ENCODE data around the gene CCDC88C.
"Not testable (repeated sequence)": the region's sequence is repeated elsewhere in the genome, so short reads cannot be mapped to it uniquely, and the experiment has no call there.

The CCDC88C gene

GRCh38 chr14:91409928-91410718 is 7.5 kb downstream of the CCDC88C start:
- Histone ChIP-seq H2BK12ac (ENCODE audit: low read length) (no peak overlapping the region), H3K18ac (ENCODE audit: low read length) (no peak overlapping the region), H3K14ac (ENCODE audit: low read length) (no peak overlapping the region), H4K91ac (ENCODE audit: low read depth, low read length, poor library complexity) (no peak overlapping the region), H3K9ac (ENCODE audit: low read depth, low read length, poor library complexity) (no peak overlapping the region), H3K4me2 (ENCODE audit: insufficient read depth, low read length, poor library complexity, severe bottlenecking) (no peak overlapping the region), H2AK5ac (ENCODE audit: low read depth, low read length) (no peak overlapping the region), H3K27me3 (ENCODE audit: control insufficient read depth in 3 of 3, insufficient read depth in 3 of 3, low read depth in 1 of 3, low read length in 3 of 3) (no peaks in the 10 kb centered on the region), H3K4me1 (ENCODE audit: control insufficient read depth in 2 of 2, insufficient read depth in 1 of 2, low read depth in 1 of 2, low read length in 2 of 2) (peaks cover 22 to 27% of the 10 kb centered on the region in 2 donors), H2AFZ (ENCODE audit: low read length) (no peak overlapping the region), H4K8ac (ENCODE audit: low read depth, low read length) (no peak overlapping the region), H2BK120ac (ENCODE audit: low read depth, low read length) (no peak overlapping the region), H3K4me3 (ENCODE audit: low read length in 2 of 2) (no peak overlapping the region), H3K4ac (ENCODE audit: low read length) (no peak overlapping the region), H3K9me3 (replicated peaks in 1 of 2; ENCODE audit: control insufficient read depth in 2 of 2, insufficient read depth in 1 of 2, low read depth in 1 of 2, low read length in 2 of 2) (no peaks in the 10 kb centered on the region), H3K79me1 (ENCODE audit: low read depth, low read length) (peaks cover 7% of the 10 kb centered on the region), H3K27ac (replicated peaks; ENCODE audit: low read length) (no peak overlapping the region), H3K36me3 (replicated peaks in 1 of 2; ENCODE audit: control insufficient read depth in 2 of 2, insufficient read depth in 2 of 2, low read length in 2 of 2) (peaks cover 18 to 52% of the 10 kb centered on the region in 2 donors), H3K23ac (ENCODE audit: low read depth, low read length, poor library complexity) (no peak overlapping the region), H2BK5ac (ENCODE audit: low read length) (no peak overlapping the region), H2BK15ac (ENCODE audit: low read length) (no peak overlapping the region)
- WGBS, 2 donors (ENCODE audit: extremely low coverage in 2 of 2, insufficient read length in 2 of 2, insufficient replicate concordance in 1 of 2), result no CpG with 5 or more reads among the region's 8 CpGs
- no peak for DNase-seq (ENCODE audit: low spot score)

GRCh38 chr14:91409240-91409639 is 8.4 kb downstream of the CCDC88C start:
- H3K4me1 ChIP-seq (ENCODE audit: control insufficient read depth in 2 of 2, insufficient read depth in 1 of 2, low read depth in 1 of 2, low read length in 2 of 2), result peaks cover 13 to 21% of the 10 kb centered on the region in 2 donors
- H4K91ac ChIP-seq (ENCODE audit: low read depth, low read length, poor library complexity); H2BK12ac ChIP-seq (ENCODE audit: low read length); H2BK5ac ChIP-seq (ENCODE audit: low read length); DNase-seq (ENCODE audit: low spot score); H3K9me3 ChIP-seq (replicated peaks in 1 of 2; ENCODE audit: control insufficient read depth in 2 of 2, insufficient read depth in 1 of 2, low read depth in 1 of 2, low read length in 2 of 2); H2AFZ ChIP-seq (ENCODE audit: low read length); H3K4me3 ChIP-seq (ENCODE audit: low read length in 2 of 2); H3K4ac ChIP-seq (ENCODE audit: low read length); H4K8ac ChIP-seq (ENCODE audit: low read depth, low read length); H2AK5ac ChIP-seq (ENCODE audit: low read depth, low read length); H3K14ac ChIP-seq (ENCODE audit: low read length); H3K27me3 ChIP-seq (ENCODE audit: control insufficient read depth in 3 of 3, insufficient read depth in 3 of 3, low read depth in 1 of 3, low read length in 3 of 3); H3K4me2 ChIP-seq (ENCODE audit: insufficient read depth, low read length, poor library complexity, severe bottlenecking); H3K79me1 ChIP-seq (ENCODE audit: low read depth, low read length); H3K9ac ChIP-seq (ENCODE audit: low read depth, low read length, poor library complexity); H3K27ac ChIP-seq (replicated peaks; ENCODE audit: low read length); H2BK15ac ChIP-seq (ENCODE audit: low read length); H3K23ac ChIP-seq (ENCODE audit: low read depth, low read length, poor library complexity); H3K18ac ChIP-seq (ENCODE audit: low read length); H2BK120ac ChIP-seq (ENCODE audit: low read depth, low read length): not testable (repeated sequence)
- no CpG with 5 or more reads among the region's 6 CpGs for WGBS, 2 donors (ENCODE audit: extremely low coverage in 2 of 2, insufficient read length in 2 of 2, insufficient replicate concordance in 1 of 2)
- peaks cover 18 to 52% of the 10 kb centered on the region in 2 donors for H3K36me3 ChIP-seq (replicated peaks in 1 of 2; ENCODE audit: control insufficient read depth in 2 of 2, insufficient read depth in 2 of 2, low read length in 2 of 2)

- Histone ChIP-seq H3K4ac (ENCODE audit: low read length) (no peak overlapping the region), H2BK5ac (ENCODE audit: low read length) (no peak overlapping the region), H3K27me3 (ENCODE audit: control insufficient read depth in 3 of 3, insufficient read depth in 3 of 3, low read depth in 1 of 3, low read length in 3 of 3) (no peaks in the 10 kb centered on the region), H2BK12ac (ENCODE audit: low read length) (no peak overlapping the region), H4K8ac (ENCODE audit: low read depth, low read length) (no peak overlapping the region), H2BK15ac (ENCODE audit: low read length) (no peak overlapping the region), H2AFZ (ENCODE audit: low read length) (no peak overlapping the region), H3K4me3 (ENCODE audit: low read length in 2 of 2) (no peak overlapping the region), H3K79me1 (ENCODE audit: low read depth, low read length) (peaks cover 7% of the 10 kb centered on the region), H4K91ac (ENCODE audit: low read depth, low read length, poor library complexity) (no peak overlapping the region), H3K23ac (ENCODE audit: low read depth, low read length, poor library complexity) (no peak overlapping the region), H2AK5ac (ENCODE audit: low read depth, low read length) (no peak overlapping the region), H3K9ac (ENCODE audit: low read depth, low read length, poor library complexity) (no peak overlapping the region), H3K9me3 (replicated peaks in 1 of 2; ENCODE audit: control insufficient read depth in 2 of 2, insufficient read depth in 1 of 2, low read depth in 1 of 2, low read length in 2 of 2) (no peaks in the 10 kb centered on the region), H3K4me2 (ENCODE audit: insufficient read depth, low read length, poor library complexity, severe bottlenecking) (no peak overlapping the region), H3K36me3 (replicated peaks in 1 of 2; ENCODE audit: control insufficient read depth in 2 of 2, insufficient read depth in 2 of 2, low read length in 2 of 2) (peaks cover 16 to 43% of the 10 kb centered on the region in 2 donors), H2BK120ac (ENCODE audit: low read depth, low read length) (no peak overlapping the region), H3K27ac (replicated peaks; ENCODE audit: low read length) (no peak overlapping the region), H3K4me1 (ENCODE audit: control insufficient read depth in 2 of 2, insufficient read depth in 1 of 2, low read depth in 1 of 2, low read length in 2 of 2) (peaks cover 13 to 16% of the 10 kb centered on the region in 2 donors), H3K18ac (ENCODE audit: low read length) (no peak overlapping the region), H3K14ac (ENCODE audit: low read length) (no peak overlapping the region)
- no peak for DNase-seq (ENCODE audit: low spot score)
- WGBS, 2 donors (ENCODE audit: extremely low coverage in 2 of 2, insufficient read length in 2 of 2, insufficient replicate concordance in 1 of 2), result no CpG with 5 or more reads among the region's 5 CpGs
Observed at GRCh38 chr14:91406982-91407381, 10.6 kb downstream of the CCDC88C start.

DNA sequence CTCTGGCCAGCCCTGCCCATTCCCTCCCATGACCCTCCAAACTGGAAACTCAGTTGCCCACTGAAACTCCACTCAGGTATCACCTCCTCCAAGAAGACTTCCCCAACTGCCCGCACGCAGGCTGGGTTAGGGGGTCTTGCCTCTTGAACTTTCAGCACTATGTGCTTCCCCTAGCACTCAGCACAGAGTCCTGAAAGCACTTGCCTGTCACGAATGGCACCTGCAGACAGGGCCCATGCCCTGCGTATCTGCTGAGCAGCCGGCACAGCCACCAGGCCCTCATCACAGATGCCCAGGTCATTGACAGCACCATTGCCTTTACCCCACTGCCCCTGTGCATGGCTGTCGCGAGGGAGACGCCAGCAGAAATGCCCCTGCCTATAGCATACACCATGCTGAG is 11.2 kb downstream of the CCDC88C start:
- Histone ChIP-seq H2AK5ac (ENCODE audit: low read depth, low read length) (no peak overlapping the region), H3K23ac (ENCODE audit: low read depth, low read length, poor library complexity) (peak overlapping the region; percentile 56), H3K27me3 (ENCODE audit: control insufficient read depth in 3 of 3, insufficient read depth in 3 of 3, low read depth in 1 of 3, low read length in 3 of 3) (no peaks in the 10 kb centered on the region), H3K79me1 (ENCODE audit: low read depth, low read length) (peaks cover 9% of the 10 kb centered on the region), H3K4me1 (ENCODE audit: control insufficient read depth in 2 of 2, insufficient read depth in 1 of 2, low read depth in 1 of 2, low read length in 2 of 2) (peaks cover 13 to 16% of the 10 kb centered on the region in 2 donors), H2BK15ac (ENCODE audit: low read length) (no peak overlapping the region), H2AFZ (ENCODE audit: low read length) (no peak overlapping the region), H4K91ac (ENCODE audit: low read depth, low read length, poor library complexity) (no peak overlapping the region), H2BK5ac (ENCODE audit: low read length) (no peak overlapping the region), H3K4me2 (ENCODE audit: insufficient read depth, low read length, poor library complexity, severe bottlenecking) (no peak overlapping the region), H3K9ac (ENCODE audit: low read depth, low read length, poor library complexity) (no peak overlapping the region), H3K4ac (ENCODE audit: low read length) (no peak overlapping the region), H3K14ac (ENCODE audit: low read length) (peak overlapping the region; percentile 11), H3K4me3 (ENCODE audit: low read length in 2 of 2) (peak overlapping the region in 1 of 2 donors; percentile 21), H2BK120ac (ENCODE audit: low read depth, low read length) (no peak overlapping the region), H3K27ac (replicated peaks; ENCODE audit: low read length) (no peak overlapping the region), H4K8ac (ENCODE audit: low read depth, low read length) (no peak overlapping the region), H2BK12ac (ENCODE audit: low read length) (no peak overlapping the region), H3K18ac (ENCODE audit: low read length) (no peak overlapping the region), H3K36me3 (replicated peaks in 1 of 2; ENCODE audit: control insufficient read depth in 2 of 2, insufficient read depth in 2 of 2, low read length in 2 of 2) (peaks cover 16 to 43% of the 10 kb centered on the region in 2 donors), H3K9me3 (replicated peaks in 1 of 2; ENCODE audit: control insufficient read depth in 2 of 2, insufficient read depth in 1 of 2, low read depth in 1 of 2, low read length in 2 of 2) (peaks cover 0 to 3% of the 10 kb centered on the region in 2 donors)
- DNase-seq (ENCODE audit: low spot score), result no peak
- no CpG with 5 or more reads among the region's 8 CpGs for WGBS, 2 donors (ENCODE audit: extremely low coverage in 2 of 2, insufficient read length in 2 of 2, insufficient replicate concordance in 1 of 2)

Data from neuronal stem cell (in vitro differentiated cells).